Measurements from ENCODE around the gene MUCL3. TPM values are rescaled to one million over a fixed set of nuclear protein-coding genes. Genes with fewer than 3 reads are reported as not detected.
A peak's percentile ranks its signal among the peaks of the same experiment; 100 is the strongest.
"Not testable (repeated sequence)": the region's sequence is repeated elsewhere in the genome, so short reads cannot be mapped to it uniquely, and the experiment has no call there.

The MUCL3 gene
- polyA plus RNA-seq, 4 donors: 0.03 to 0.09 (median 0.03) TPM; not detected in 1

- DNase-seq (ENCODE audit: low read depth in 4 of 4, low spot score in 3 of 4): no peak
Measured at GRCh38 chr6:30908700-30909099, 32.1 kb upstream of the MUCL3 start.

DNA sequence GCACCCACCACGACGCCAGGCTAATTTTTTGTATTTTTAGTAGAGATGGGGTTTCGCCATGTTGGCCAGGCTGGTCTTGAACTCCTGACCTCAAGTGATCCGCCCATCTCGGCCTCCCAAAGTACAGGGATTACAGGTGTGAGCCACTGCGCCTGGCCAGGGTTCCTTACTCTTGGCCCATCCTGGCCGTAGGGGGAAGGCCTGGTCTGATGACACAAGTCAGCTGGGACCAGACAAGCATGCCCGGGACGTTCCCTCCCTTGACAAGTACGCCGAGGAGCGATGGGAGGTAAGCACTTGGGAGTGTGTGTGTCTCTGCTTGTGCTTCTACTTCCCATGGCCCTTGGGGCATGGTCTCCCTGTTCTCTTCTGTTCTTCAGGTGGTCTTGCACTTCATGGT is 30.3 kb upstream of the MUCL3 start:
- DNase-seq (ENCODE audit: low read depth in 4 of 4, low spot score in 3 of 4): not testable (repeated sequence)

- DNase-seq (ENCODE audit: low read depth in 4 of 4, low spot score in 3 of 4): no peak
Measured at GRCh38 chr6:30912746-30913520, 27.8 kb upstream of the MUCL3 start.

DNA sequence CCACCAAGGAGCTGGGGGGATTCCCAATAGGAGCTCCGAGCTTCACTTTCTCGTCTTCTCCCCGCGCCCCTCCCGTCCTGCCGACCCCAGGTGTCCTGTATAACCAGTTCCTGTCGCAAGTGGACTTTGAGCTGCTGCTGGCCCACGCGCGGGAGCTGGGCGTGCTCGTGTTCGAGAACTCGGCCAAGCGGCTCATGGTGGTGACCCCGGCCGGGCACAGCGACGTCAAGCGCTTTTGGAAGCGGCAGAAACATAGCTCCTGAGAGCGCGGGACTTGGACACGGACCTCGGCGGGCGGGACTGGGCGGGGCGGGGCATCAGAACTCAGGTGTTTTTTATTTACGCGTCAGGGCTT is 27.1 kb upstream of the MUCL3 start:
- no peak for DNase-seq (ENCODE audit: low read depth in 4 of 4, low spot score in 3 of 4)

DNA sequence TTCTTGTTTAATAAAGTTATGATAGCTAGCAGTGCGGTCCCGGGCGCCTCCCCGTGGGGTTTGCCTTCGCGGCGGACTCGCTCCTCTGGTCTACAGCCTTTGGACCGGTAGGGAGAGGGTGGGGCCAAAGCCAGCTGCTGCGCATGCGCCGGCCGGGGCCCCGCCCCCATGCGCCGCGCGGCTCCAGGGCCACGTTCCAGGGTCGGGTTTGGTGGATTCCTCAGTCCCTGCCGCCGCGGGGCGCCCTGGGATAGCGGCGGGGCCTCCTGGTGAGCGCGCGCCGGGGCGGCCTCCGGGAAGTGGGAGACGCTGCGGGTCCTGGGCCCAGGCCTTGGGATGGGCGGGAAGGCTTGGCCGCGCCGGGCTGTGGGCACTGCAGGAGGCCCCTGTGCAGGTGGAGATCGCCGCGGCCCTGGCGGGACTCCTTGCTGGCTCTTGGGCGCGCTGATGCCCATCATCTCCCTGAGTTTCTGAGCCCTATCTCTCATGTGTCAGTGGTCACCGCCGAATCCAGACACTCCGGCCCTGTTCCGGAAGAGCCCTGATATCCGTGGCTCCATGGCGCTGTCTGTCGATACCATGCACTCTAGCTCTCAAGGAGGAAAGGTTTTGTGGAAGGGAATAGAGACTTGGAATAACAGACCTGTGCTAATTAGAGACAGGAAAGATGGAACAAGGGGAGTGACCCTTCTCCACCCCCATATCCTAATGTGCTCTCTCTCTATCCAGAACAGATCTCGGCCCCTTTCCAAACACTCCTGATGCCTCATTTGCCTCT is 26.5 kb upstream of the MUCL3 start, which contains the start of gene VARS2:
Gene VARS2 (plus strand): TSS at position 163 of the 778 bp plus-strand sequence. CDS start 599 bp downstream, at position 762.
- peak; percentile 88 to 92 (median 89) for DNase-seq (ENCODE audit: low read depth in 4 of 4, low spot score in 3 of 4)

DNA sequence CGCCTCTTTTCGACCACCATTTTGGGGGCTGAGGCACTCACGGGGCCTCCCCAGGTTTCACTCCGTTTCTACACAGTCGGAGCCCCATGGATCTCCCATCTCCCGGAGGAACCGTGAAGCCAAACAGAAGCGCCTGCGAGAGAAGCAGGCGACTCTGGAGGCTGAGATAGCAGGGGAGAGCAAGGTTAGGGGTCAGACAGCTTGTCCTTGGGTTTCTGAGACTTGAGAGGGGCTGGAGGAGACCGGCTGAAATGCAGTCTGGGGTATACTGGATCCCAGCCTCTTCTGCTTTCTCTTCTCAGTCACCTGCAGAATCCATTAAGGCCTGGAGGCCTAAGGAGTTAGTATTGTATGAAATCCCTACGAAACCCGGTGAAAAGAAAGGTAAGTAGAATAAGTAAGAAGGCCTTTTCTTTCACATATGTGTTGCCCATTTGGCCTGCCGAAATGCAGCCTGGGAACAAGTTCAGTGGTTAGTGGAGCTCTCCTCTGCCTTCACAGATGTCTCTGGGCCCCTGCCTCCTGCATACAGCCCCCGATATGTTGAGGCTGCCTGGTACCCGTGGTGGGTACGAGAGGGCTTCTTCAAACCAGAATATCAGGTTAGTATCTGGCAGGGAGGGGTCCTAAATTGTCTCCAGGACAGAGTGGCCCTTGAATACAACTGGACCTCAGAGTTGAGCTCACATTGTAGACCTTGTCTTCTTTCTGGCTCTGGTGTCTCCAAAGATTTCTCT is 25.8 kb upstream of the MUCL3 start:
- DNase-seq (ENCODE audit: low read depth in 4 of 4, low spot score in 3 of 4): no peak

GRCh38 chr6:30915591-30915946 is 25.2 kb upstream of the MUCL3 start:
- DNase-seq (ENCODE audit: low read depth in 4 of 4, low spot score in 3 of 4): peak in 2 of 4 donors; percentile 53 to 67

GRCh38 chr6:30917041-30917440 is 23.7 kb upstream of the MUCL3 start:
- no peak for DNase-seq (ENCODE audit: low read depth in 4 of 4, low spot score in 3 of 4)

- DNase-seq (ENCODE audit: low read depth in 4 of 4, low spot score in 3 of 4): no peak
Measured at GRCh38 chr6:30917487-30917886, 23.3 kb upstream of the MUCL3 start.

GRCh38 chr6:30918670-30919069 is 22.1 kb upstream of the MUCL3 start:
- DNase-seq (ENCODE audit: low read depth in 4 of 4, low spot score in 3 of 4): no peak

GRCh38 chr6:30922447-30922852 is 18.3 kb upstream of the MUCL3 start:
- DNase-seq (ENCODE audit: low read depth in 4 of 4, low spot score in 3 of 4): no peak

DNA sequence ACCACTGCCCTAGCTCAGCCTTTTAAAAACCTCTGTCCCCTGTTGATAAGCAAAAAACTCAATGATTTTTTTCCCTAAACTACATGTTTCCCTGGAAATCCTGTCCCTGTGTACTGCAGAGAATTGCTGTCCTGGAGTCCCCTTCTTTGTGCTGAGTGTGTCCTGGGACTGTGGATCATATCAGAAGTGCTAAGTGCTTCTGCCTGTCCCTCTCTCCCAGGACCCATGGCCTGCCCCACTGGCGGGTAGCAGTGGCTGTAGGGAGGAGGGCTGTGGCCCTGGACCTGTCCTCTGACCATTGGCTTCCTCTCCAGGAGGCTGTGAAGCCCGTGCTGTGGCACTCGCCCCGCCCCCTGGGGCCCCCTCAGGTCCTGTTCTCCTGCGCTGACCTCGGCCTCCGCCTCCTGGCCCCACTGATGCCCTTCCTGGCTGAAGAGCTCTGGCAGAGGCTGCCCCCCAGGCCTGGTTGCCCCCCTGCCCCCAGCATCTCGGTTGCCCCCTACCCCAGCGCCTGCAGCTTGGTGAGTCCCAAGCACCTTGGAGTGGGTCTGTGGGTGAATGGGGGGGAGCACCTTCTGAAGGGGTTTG is 16.6 kb upstream of the MUCL3 start:
- DNase-seq (ENCODE audit: low read depth in 4 of 4, low spot score in 3 of 4): not testable (repeated sequence)

DNA sequence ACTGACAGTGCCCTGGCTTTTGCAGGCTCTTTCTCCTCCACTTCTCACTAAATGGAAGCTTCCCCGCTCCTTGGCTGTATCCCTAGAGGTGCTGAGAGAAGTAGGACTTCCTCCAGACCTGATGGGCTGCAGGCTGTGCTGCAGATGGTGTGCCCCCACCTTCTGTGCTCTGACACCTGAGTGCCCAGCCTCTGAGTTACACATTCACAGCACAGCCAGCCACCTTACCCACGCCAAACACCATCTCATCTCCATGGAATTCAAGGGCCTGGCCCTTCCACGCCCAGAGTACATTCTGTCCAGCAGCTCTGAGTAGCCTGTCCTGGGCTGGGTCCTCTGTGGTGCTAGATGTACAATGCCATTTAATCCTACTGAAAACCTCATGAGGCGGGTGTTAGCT is 14.1 kb upstream of the MUCL3 start:
- no peak for DNase-seq (ENCODE audit: low read depth in 4 of 4, low spot score in 3 of 4)

DNA sequence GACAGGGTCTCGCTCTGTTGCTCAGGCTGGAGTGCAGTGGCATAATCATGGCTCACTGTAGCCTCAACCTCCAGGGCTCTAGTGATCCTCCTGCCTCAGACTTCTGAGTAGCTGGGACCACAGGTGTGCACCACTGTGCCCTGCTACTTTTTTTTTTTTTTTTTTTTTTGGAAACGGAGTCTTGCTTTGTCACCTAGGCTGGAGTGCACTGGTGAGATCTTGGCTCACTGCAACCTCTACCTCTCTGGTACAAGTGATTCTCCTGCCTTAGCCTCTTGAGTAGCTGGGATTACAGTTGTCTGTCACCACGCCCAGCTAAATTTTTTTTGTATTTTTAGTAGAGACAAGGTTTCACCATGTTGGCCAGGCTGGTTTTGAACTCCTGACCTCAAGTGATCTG is 13.7 kb upstream of the MUCL3 start:
- DNase-seq (ENCODE audit: low read depth in 4 of 4, low spot score in 3 of 4): not testable (repeated sequence)

DNA sequence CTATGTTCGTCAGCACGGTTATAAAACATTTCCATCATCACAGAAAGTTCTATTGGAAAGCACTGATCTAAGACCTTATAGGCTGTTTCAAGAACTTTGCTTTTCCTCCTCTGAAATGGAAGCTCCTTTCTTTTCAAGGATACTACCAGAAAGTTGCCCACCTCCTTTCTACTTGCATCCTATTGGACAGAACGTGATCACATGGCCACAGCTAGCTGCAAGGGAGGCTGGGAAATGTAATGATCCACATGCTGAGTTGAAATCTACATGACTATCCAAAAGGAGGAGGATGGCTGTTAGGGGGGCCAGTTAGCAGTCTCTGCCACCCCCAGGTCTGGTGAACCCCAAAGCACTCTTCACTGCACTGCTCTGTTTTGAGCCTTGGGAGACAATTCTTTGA is 12.1 kb upstream of the MUCL3 start:
- DNase-seq (ENCODE audit: low read depth in 4 of 4, low spot score in 3 of 4): no peak

DNA sequence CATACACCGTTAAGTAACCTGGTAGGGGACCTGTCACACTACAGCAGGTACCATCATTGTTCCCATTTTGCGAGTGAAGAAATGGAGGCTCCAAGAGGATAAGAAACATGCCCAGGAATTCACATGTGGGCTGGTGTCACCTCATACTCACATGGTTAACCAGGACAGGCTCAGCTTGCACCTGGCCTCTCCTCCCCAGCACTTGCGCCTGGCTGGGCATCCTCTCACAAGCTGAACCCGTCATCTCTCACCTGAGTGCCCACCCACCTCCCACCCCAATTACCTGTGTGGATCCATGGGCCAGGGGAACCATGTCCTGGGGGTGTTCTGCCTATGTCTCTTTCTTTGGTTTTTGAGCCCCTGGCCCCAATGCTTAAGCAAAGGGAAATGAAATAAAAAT is 10.3 kb upstream of the MUCL3 start:
- DNase-seq (ENCODE audit: low read depth in 4 of 4, low spot score in 3 of 4): no peak

DNA sequence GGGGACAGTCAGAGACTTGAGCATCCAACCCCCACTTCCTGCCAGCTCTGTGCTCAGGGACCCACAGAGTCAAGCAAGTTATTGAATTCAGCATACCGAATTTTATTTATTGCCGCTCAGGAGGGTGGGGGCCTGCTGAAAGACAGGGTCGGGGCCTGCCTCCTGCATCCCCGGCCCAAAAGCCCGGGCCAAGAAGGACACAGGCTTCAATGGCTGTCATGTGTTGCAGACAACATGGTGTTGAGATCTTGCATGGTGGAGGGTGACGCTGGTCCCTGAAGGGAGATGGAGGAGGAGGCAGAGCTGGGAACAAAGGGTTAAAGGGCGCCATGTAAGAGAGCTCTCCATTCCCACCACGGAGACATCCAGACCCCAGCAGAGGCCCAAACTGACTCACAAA is 9.5 kb upstream of the MUCL3 start:
- DNase-seq (ENCODE audit: low read depth in 4 of 4, low spot score in 3 of 4): no peak

DNA sequence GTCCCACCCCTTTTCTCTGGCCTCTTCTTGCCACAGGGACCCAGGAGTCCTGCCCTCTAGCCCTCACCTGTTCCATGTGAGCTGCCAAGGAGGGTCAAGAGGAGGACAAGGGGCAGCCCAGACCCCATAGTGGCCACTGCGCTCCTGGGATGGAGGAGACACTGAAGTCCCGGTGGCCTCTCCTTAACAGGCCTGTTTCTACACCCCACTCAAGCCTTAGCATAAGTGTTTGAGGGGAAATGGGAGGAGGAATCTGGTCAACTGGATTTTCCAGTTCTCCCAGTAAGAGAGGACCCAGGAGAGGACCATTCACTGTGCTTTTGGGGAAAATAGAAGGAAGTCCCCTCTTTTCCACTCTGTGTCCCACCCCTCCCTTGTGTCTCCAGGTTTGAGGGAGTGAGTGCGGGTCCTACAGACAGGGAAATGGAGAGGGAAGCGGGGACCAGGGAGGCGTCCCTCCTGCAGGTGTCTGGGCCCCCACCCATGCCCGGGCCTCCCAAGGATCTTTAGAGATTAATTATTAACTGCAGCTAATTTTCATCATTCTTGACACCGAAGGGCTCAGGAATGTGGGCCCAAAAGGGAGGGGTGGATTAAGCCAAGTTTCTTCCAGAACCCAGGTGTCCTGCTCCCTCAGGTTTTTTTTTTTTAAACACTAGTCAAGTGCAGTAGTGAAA is 8.7 kb upstream of the MUCL3 start, which contains the start of gene SFTA2:
Gene SFTA2 (minus strand): TSS at position 202 of the 677 bp plus-strand sequence. CDS start 74 bp downstream, at position 128.
- no peak for DNase-seq (ENCODE audit: low read depth in 4 of 4, low spot score in 3 of 4)

- DNase-seq (ENCODE audit: low read depth in 4 of 4, low spot score in 3 of 4): no peak
Measured at GRCh38 chr6:30932665-30933365, 8.0 kb upstream of the MUCL3 start.

DNA sequence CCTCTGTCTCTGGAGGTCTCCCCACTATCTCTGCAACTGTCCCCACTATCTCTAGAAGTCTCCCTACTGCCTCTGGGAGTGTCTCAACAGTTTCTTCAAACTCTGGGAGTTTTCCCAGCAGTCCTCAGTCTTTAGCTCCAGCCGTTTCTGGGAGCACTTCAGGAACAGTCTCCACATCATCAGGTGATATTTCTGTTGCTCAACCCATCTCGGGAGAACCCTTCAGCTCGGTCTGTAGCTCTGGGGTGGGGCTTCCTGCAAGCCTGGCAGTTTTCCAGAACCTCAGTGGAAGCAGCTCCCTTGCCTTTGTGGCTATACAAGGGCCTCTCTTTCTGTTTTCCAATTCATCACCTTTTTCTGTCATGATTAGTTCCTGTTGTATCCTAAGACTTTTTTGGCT is 5.8 kb upstream of the MUCL3 start:
- no peak for DNase-seq (ENCODE audit: low read depth in 4 of 4, low spot score in 3 of 4)
